ENCODE measurements around the gene CXCR4.

DNA sequence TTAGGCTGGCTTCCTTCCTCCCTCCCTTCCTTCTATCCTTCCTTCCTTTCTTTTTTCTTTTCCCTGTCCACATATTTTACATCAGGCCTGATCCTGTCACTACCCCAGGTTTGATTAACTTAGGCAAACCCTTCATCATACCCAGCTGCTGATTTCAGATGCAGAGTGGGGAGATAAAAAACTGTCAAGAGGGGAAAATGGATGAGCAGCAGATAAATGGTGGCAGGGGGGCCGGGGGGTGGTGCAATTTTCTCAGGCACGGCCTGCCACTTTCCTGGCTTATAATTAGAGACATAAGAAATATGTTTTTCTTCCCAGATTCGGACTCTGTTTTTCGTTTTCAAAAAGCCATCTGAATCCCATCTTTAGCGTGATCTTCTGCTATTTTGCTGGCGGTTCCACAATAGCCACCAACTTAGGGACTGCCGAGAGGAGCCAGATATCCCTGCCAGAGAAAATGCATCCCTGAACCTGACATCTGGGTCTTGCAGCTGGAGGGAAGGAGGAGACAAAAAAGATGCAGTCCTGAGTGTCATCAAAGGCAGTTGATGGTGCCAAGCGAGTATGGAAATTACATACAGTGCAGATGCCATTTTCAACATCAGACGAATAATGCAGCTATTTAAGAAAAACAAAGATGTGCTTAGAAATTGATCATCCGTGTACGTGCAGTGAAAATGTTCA, 49.9 kb downstream of the CXCR4 start:
- no peak for TF ChIP-seq RARB (CRISPR knock-in tag; IDR thresholded peaks at IDR 0.05)
- TF ChIP-seq, protein P1, sequence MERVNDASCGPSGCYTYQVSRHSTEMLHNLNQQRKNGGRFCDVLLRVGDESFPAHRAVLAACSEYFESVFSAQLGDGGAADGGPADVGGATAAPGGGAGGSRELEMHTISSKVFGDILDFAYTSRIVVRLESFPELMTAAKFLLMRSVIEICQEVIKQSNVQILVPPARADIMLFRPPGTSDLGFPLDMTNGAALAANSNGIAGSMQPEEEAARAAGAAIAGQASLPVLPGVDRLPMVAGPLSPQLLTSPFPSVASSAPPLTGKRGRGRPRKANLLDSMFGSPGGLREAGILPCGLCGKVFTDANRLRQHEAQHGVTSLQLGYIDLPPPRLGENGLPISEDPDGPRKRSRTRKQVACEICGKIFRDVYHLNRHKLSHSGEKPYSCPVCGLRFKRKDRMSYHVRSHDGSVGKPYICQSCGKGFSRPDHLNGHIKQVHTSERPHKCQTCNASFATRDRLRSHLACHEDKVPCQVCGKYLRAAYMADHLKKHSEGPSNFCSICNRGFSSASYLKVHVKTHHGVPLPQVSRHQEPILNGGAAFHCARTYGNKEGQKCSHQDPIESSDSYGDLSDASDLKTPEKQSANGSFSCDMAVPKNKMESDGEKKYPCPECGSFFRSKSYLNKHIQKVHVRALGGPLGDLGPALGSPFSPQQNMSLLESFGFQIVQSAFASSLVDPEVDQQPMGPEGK (CRISPR knock-in tag; IDR thresholded peaks at IDR 0.05; ENCODE audit: borderline replicate concordance): no peak
- TF ChIP-seq ZFP30 (CRISPR knock-in tag; IDR thresholded peaks at IDR 0.05): no peak

Data from SK-N-SH treated with all-trans-retinoic acid at 6 μM for 48 hours (cell line).